Retinal pigment epithelial cell (primary cell): Measurements from ENCODE around the gene ITGA8.

ENCODE experiments used
- DNase-seq: peaks from one replicate; pipeline ENCODE4 v3.0.0-alpha.2; 2010; ENCODE audit warnings: low read depth
- H3K4me3 ChIP-seq: 2 replicates; pipeline ENCODE4 v1.5.1; 2011; ENCODE audit warnings: mild to moderate bottlenecking, low read length, control low read depth, moderate library complexity
- CTCF ChIP-seq: conservative IDR thresholded peaks from 2 replicates; pipeline ENCODE4 v1.5.1; 2011; ENCODE audit warnings: low read depth, low read length, control low read depth, inconsistent platforms

Gene ITGA8

GRCh38 chr10:15603446-15604011 lies 116.2 kb downstream of the ITGA8 start:
- no peak for TF ChIP-seq CTCF
- no peak for DNase-seq
- H3K4me3 ChIP-seq, result no peak overlapping the region

GRCh38 chr10:15601819-15602218 lies 117.9 kb downstream of the ITGA8 start:
- TF ChIP-seq CTCF, result no peak
- no peak overlapping the region for H3K4me3 ChIP-seq
- no peak for DNase-seq

- no peak for TF ChIP-seq CTCF
- no peak overlapping the region for H3K4me3 ChIP-seq
- DNase-seq, result no peak
Measured at GRCh38 chr10:15595260-15595659, 124.5 kb downstream of the ITGA8 start.

GRCh38 chr10:15591937-15592336 lies 127.8 kb downstream of the ITGA8 start:
- H3K4me3 ChIP-seq, result no peak overlapping the region
- no peak for TF ChIP-seq CTCF
- no peak for DNase-seq

GRCh38 chr10:15591431-15591830 lies 128.3 kb downstream of the ITGA8 start:
- no peak for TF ChIP-seq CTCF
- no peak for DNase-seq
- no peak overlapping the region for H3K4me3 ChIP-seq

- H3K4me3 ChIP-seq, result no peak overlapping the region
- TF ChIP-seq CTCF, result no peak
- no peak for DNase-seq
Measured at GRCh38 chr10:15588635-15589508, 130.8 kb downstream of the ITGA8 start.

- H3K4me3 ChIP-seq, result no peak overlapping the region
- DNase-seq, result no peak
- no peak for TF ChIP-seq CTCF
Measured at GRCh38 chr10:15588151-15588550, 131.6 kb downstream of the ITGA8 start.
